ENCODE results near the gene TERF2IP. TPM values are rescaled to one million over a fixed set of nuclear protein-coding genes. Genes with fewer than 3 reads are reported as not detected.

TERF2IP gene
- total and polyA plus RNA-seq, 9 of the 15 experiments (the other 6 are each of a cell fraction or from before 2014, with no cell fraction given), result 14.5 to 64.2 (median 47.0) TPM

- peak; percentile 41; the same call in 1 of the 2 replicates for TF ChIP-seq MYNN (IDR thresholded peaks at IDR 0.05)
- TF ChIP-seq MYNN (CRISPR knock-in tag; IDR thresholded peaks at IDR 0.05), result no peak
- TF ChIP-seq ZNF696 (CRISPR knock-in tag; conservative IDR thresholded peaks at IDR 0.05), result no peak
- peak; percentile 37 for TF ChIP-seq FIP1L1 (IDR thresholded peaks at IDR 0.05; ENCODE audit: low read depth, low read length, poor library complexity, severe bottlenecking)
- peak; percentile 98 for TF ChIP-seq GABPA (tag; conservative IDR thresholded peaks at IDR 0.05; ENCODE audit: low read depth)
- peak; percentile 7; the same call in 1 of the 2 replicates for TF ChIP-seq ZKSCAN1 (IDR thresholded peaks at IDR 0.05; ENCODE audit: low read depth, low read length)
- no peak for TF ChIP-seq MTF1 (CRISPR knock-in tag; IDR thresholded peaks at IDR 0.05; ENCODE audit: borderline replicate concordance)
- peak; percentile 96 for TF ChIP-seq POLR2B (IDR thresholded peaks at IDR 0.05; ENCODE audit: low read depth, partially characterized antibody)
- TF ChIP-seq ZNF324 (CRISPR knock-in tag; IDR thresholded peaks at IDR 0.05), result no peak
- peak; percentile 95 for TF ChIP-seq MYC (IDR thresholded peaks at IDR 0.05; ENCODE audit: low read depth, low read length)
- TF ChIP-seq MYC (CRISPR knock-in tag; IDR thresholded peaks at IDR 0.05; ENCODE audit: borderline replicate concordance, low read depth), result peak; percentile 95
- TF ChIP-seq KDM2B (CRISPR knock-in tag; IDR thresholded peaks at IDR 0.05), result no peak
- peak in 1 of 2 experiments; percentile 39; a peak in 2 of 4 replicates for TF ChIP-seq HDAC1 (IDR thresholded peaks at IDR 0.05)
- no peak for TF ChIP-seq ZNF551 (CRISPR knock-in tag; IDR thresholded peaks at IDR 0.05)
- no peak for TF ChIP-seq ZNF347 (CRISPR knock-in tag; IDR thresholded peaks at IDR 0.05; ENCODE audit: low read depth)
- no peak for TF ChIP-seq HDGF (IDR thresholded peaks at IDR 0.05)
- peak; percentile 23; the same call in 1 of the 2 replicates for TF ChIP-seq ZNF511 (CRISPR knock-in tag; IDR thresholded peaks at IDR 0.05)
- TF ChIP-seq YY1 (IDR thresholded peaks at IDR 0.05; ENCODE audit: borderline replicate concordance in 1 of 3, control insufficient read depth in 1 of 3, extremely low read depth in 1 of 3, insufficient read depth in 3 of 3, insufficient read length in 1 of 3, insufficient replicate concordance in 2 of 3, low read depth in 1 of 3, low read length in 2 of 3), result peak; percentile 80 to 97 (median 96)
- TF ChIP-seq HBP1 (CRISPR knock-in tag; IDR thresholded peaks at IDR 0.05), result no peak
- peak; percentile 47 for TF ChIP-seq CREM (IDR thresholded peaks at IDR 0.05; ENCODE audit: low read depth)
- TF ChIP-seq BRF1 (IDR thresholded peaks at IDR 0.05; ENCODE audit: borderline replicate concordance, extremely low read depth, insufficient read length), result no peak
- TF ChIP-seq E2F3 (CRISPR knock-in tag; IDR thresholded peaks at IDR 0.05), result no peak
- peak in 1 of 2 experiments; percentile 79; a peak in 2 of 4 replicates for TF ChIP-seq MAZ (CRISPR knock-in tag; conservative IDR thresholded peaks at IDR 0.05 in 1 of 2, IDR thresholded peaks at IDR 0.05 in 1 of 2)
- TF ChIP-seq RBFOX2 (IDR thresholded peaks at IDR 0.05; ENCODE audit: low read depth, low read length), result peak; percentile 98
- TF ChIP-seq KAT8 (IDR thresholded peaks at IDR 0.05; ENCODE audit: low read depth), result no peak
- peak; percentile 61; the same call in 1 of the 2 replicates for TF ChIP-seq KAT7 (CRISPR knock-in tag; IDR thresholded peaks at IDR 0.05; ENCODE audit: borderline replicate concordance)
- TF ChIP-seq ILF3 (IDR thresholded peaks at IDR 0.05; ENCODE audit: borderline replicate concordance), result no peak; the same call in 1 of the 2 replicates
- TF ChIP-seq IRF2 (CRISPR knock-in tag; IDR thresholded peaks at IDR 0.05), result no peak
- TF ChIP-seq CBFA2T3 (IDR thresholded peaks at IDR 0.05), result no peak
These were observed at the start of gene TERF2IP, which contains the start of gene KARS1 (continued) for GRCh38 chr16:75647492-75648264.

Data from K562 (cell line).